ENCODE results near the gene PSMG3.

DNA sequence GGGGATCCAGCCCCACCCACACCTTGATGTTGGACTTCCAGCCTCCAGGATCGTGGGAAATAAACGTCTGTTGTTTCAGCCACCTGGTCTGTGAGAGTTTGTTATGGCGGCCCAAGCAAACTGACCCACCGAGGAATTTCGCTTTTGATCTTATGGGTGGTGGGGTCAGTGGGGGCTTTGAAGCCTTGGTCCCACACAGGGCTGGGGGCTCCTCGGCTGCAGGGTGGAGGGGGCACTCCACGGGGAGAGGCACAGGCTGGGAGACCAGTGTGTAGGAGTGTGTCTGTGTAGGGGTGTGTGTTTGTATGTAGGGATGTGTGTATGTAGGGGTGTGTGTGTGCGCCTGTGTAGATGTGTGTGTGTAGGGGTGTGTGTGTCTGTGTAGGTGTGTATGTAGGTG lies 48.1 kb upstream of the PSMG3 start:
- TF ChIP-seq, protein P1, sequence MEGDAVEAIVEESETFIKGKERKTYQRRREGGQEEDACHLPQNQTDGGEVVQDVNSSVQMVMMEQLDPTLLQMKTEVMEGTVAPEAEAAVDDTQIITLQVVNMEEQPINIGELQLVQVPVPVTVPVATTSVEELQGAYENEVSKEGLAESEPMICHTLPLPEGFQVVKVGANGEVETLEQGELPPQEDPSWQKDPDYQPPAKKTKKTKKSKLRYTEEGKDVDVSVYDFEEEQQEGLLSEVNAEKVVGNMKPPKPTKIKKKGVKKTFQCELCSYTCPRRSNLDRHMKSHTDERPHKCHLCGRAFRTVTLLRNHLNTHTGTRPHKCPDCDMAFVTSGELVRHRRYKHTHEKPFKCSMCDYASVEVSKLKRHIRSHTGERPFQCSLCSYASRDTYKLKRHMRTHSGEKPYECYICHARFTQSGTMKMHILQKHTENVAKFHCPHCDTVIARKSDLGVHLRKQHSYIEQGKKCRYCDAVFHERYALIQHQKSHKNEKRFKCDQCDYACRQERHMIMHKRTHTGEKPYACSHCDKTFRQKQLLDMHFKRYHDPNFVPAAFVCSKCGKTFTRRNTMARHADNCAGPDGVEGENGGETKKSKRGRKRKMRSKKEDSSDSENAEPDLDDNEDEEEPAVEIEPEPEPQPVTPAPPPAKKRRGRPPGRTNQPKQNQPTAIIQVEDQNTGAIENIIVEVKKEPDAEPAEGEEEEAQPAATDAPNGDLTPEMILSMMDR (conservative IDR thresholded peaks at IDR 0.05 in 1 of 2, IDR thresholded peaks at IDR 0.05 in 1 of 2; ENCODE audit: extremely low read depth in 1 of 2, insufficient read depth in 1 of 2, low read depth in 1 of 2, low read length in 2 of 2), result no peak
- TF ChIP-seq EZH2 (IDR thresholded peaks at IDR 0.05; ENCODE audit: borderline replicate concordance, low read length), result no peak

All from mammary epithelial cell (primary cell).